Measurements from ENCODE around the gene CRYBG2. TPM values are rescaled to one million over a fixed set of nuclear protein-coding genes. Genes with fewer than 3 reads are reported as not detected.
A peak's percentile ranks its signal among the peaks of the same experiment; 100 is the strongest.

CRYBG2 gene
- total and polyA plus RNA-seq, 2 of the 13 experiments (the other 11 are each of a cell fraction or from before 2014, with no cell fraction given), result 1.3 to 2.9 TPM

- TF ChIP-seq TAF15 (IDR thresholded peaks at IDR 0.05; ENCODE audit: low read depth, low read length, poor library complexity, severe bottlenecking), result no peak
- 0 out of 4 replicates have a peak, but pooled peaks have one; percentile 19 to 24 for TF ChIP-seq HMGXB4 (CRISPR knock-in tag; IDR thresholded peaks at IDR 0.05; ENCODE audit: borderline replicate concordance in 1 of 2, low read depth in 1 of 2)
- TF ChIP-seq HNF1B (CRISPR knock-in tag; IDR thresholded peaks at IDR 0.05), result peak; percentile 56; the same call in 1 of the 2 replicates
- TF ChIP-seq MTERF4 (CRISPR knock-in tag; IDR thresholded peaks at IDR 0.05), result no peak
- no peak for TF ChIP-seq ATRX (CRISPR knock-in tag; IDR thresholded peaks at IDR 0.05; ENCODE audit: borderline replicate concordance)
- TF ChIP-seq ZNF687 (CRISPR knock-in tag; IDR thresholded peaks at IDR 0.05), result peak; percentile 42
- peak; percentile 94 for TF ChIP-seq RAD21 (CRISPR knock-in tag; IDR thresholded peaks at IDR 0.05)
- TF ChIP-seq AGO1 (IDR thresholded peaks at IDR 0.05; ENCODE audit: low read depth, low read length, poor library complexity, severe bottlenecking), result peak; percentile 15
- TF ChIP-seq CBX1 (IDR thresholded peaks at IDR 0.05; ENCODE audit: low read depth), result no peak
- 0 out of 2 replicates have a peak, but pooled peaks have one; percentile 41 for TF ChIP-seq ZNF784 (CRISPR knock-in tag; IDR thresholded peaks at IDR 0.05; ENCODE audit: borderline replicate concordance)
Measured at GRCh38 chr1:26284597-26285347, 69.2 kb downstream of the CRYBG2 start (continued).
